HCT116 (cell line): Measurements from ENCODE around the gene STK39. TPM values are rescaled to one million over a fixed set of nuclear protein-coding genes. Genes with fewer than 3 reads are reported as not detected.

ENCODE experiments used
- ATAC-seq: fragments of 200-7000 bp; cut with Tn5 transposase; 2 replicates; pipeline ENCODE4 v1.9.1; 2020; ENCODE audit warnings: mild to moderate bottlenecking, moderate library complexity
- BruUV-seq: library from RNA; stranded (reverse); fragments of 400-500 nt; replicated peaks from 2 replicates; lab custom pipeline; 2021; lab: Mats Ljungman, UMichigan
- CTCF ChIA-PET: fragments of 300-600 bp; sonication (Branson Sonifier 250); formaldehyde crosslinking; loops from one replicate; lab custom pipeline; 2021; ENCODE audit warnings: antibody characterized with exemption; lab: Charles Lee
- POLR2A ChIA-PET: fragments of 300-600, 350-600 bp; sonication (Branson Sonifier 250); formaldehyde crosslinking; loops from one replicate; lab custom pipeline; 2021; ENCODE audit warnings: antibody characterized with exemption; lab: Charles Lee
- RAD21 ChIA-PET, 2 experiments: fragments of 300-600 bp; sonication (Branson Sonifier 250); formaldehyde crosslinking; loops; one replicate each; lab custom pipeline; 2023; ENCODE audit warnings: low total read pairs in 2 of 2; ENCODE audit not compliant: uncharacterized antibody in 2 of 2, unreplicated experiment in 2 of 2, low non-redundant PET in 1 of 2; lab: Charles Lee
- DNase-seq: peaks from one replicate; pipeline ENCODE4 v3.0.0-alpha.2; 2010; ENCODE audit warnings: low read depth, low spot score
- H2AFZ ChIP-seq: fragments of 200-600 bp; shearing (Covaris generic), sonication (generic); 2 replicates; pipeline ENCODE4 v1.6.1; 2017; ENCODE audit warnings: low read depth, mixed run types, mixed read lengths, antibody characterized with exemption, low read length; ENCODE audit not compliant: poor library complexity, severe bottlenecking
- H3K27ac ChIP-seq: 2 replicates; pipeline ENCODE4 v1.5.1; 2012; ENCODE audit warnings: low read depth, low read length
- H3K27me3 ChIP-seq: fragments of 200-600 bp; sonication (generic); 2 replicates; pipeline ENCODE4 v1.6.1; 2016; ENCODE audit warnings: mixed run types, low read length, mixed read lengths; ENCODE audit not compliant: insufficient read depth
- H3K36me3 ChIP-seq, 2 experiments: fragments of 200-500 bp in 1 of 2; fragments of 200-600 bp in 1 of 2; sonication (Bioruptor generic) in 1 of 2; sonication (generic) in 1 of 2; 2 replicates each; pipeline versions ENCODE4 v1.5.1 to v1.6.1; 2014 to 2016; ENCODE audit warnings: low read length in 2 of 2, inconsistent platforms in 1 of 2, mixed read lengths in 1 of 2, mixed run types in 1 of 2; ENCODE audit not compliant: insufficient read depth in 2 of 2, control insufficient read depth in 1 of 2
- H3K4me1 ChIP-seq, 2 experiments: fragments of 200-600 bp in 1 of 2; sonication (generic) in 1 of 2; 2 replicates each; pipeline versions ENCODE4 v1.5.1 to v1.6.1; 2012 to 2017; ENCODE audit warnings: low read length in 2 of 2, inconsistent platforms in 1 of 2, mild to moderate bottlenecking in 1 of 2, mixed read lengths in 1 of 2, mixed run types in 1 of 2, moderate library complexity in 1 of 2; ENCODE audit not compliant: insufficient read depth in 2 of 2, control insufficient read depth in 1 of 2
- H3K4me2 ChIP-seq: fragments of 200-600 bp; sonication (generic); 2 replicates; pipeline ENCODE4 v1.6.1; 2017; ENCODE audit warnings: mixed run types, low read length, mixed read lengths
- H3K4me3 ChIP-seq, 2 experiments: fragments of 200-600 bp in 1 of 2; sonication (generic) in 1 of 2; replicated peaks in 1 of 2; 2 replicates each; pipeline ENCODE4 v1.5.1; 2011 to 2016; ENCODE audit warnings: low read length in 2 of 2, control low read depth in 1 of 2, low read depth in 1 of 2, mild to moderate bottlenecking in 1 of 2, mixed read lengths in 1 of 2, mixed run types in 1 of 2
- H3K79me2 ChIP-seq: fragments of 200-600 bp; sonication (generic); 2 replicates; pipeline ENCODE4 v1.6.1; 2017; ENCODE audit warnings: mild to moderate bottlenecking, mixed run types, low read length, moderate library complexity, mixed read lengths; ENCODE audit not compliant: insufficient read depth
- H3K9ac ChIP-seq: fragments of 200-600 bp; sonication (generic); 2 replicates; pipeline ENCODE4 v1.6.1; 2016; ENCODE audit warnings: low read length, mixed read lengths
- H3K9me2 ChIP-seq: fragments of 200-600 bp; sonication (generic), shearing (Covaris generic); 2 replicates; pipeline ENCODE4 v1.6.1; 2017; ENCODE audit warnings: mixed run types, mild to moderate bottlenecking, moderate library complexity; ENCODE audit not compliant: insufficient read depth
- H3K9me3 ChIP-seq, 2 experiments: fragments of 200-500 bp in 1 of 2; fragments of 200-600 bp in 1 of 2; sonication (Bioruptor generic) in 1 of 2; sonication (generic) in 1 of 2; 2 replicates each; pipeline ENCODE4 v1.6.1; 2014 to 2017; ENCODE audit warnings: low read length in 2 of 2, mixed read lengths in 2 of 2, inconsistent platforms in 1 of 2, low read depth in 1 of 2, mild to moderate bottlenecking in 1 of 2, mixed run types in 1 of 2, moderate library complexity in 1 of 2; ENCODE audit not compliant: control insufficient read depth in 1 of 2, insufficient read depth in 1 of 2
- H4K20me1 ChIP-seq: fragments of 200-600 bp; sonication (generic), shearing (Covaris generic); 2 replicates; pipeline ENCODE4 v1.6.1; 2017; ENCODE audit warnings: mixed run types, mild to moderate bottlenecking, moderate library complexity; ENCODE audit not compliant: insufficient read depth
- CEBPB ChIP-seq: IDR thresholded peaks from 2 replicates; pipeline ENCODE4 v1.6.1; 2012; ENCODE audit warnings: low read depth
- FOSL1 ChIP-seq: IDR thresholded peaks from 2 replicates; pipeline ENCODE4 v1.6.1; 2012; ENCODE audit warnings: low read depth
- RAD21 ChIP-seq: IDR thresholded peaks from 2 replicates; pipeline ENCODE4 v1.6.1; 2012; ENCODE audit warnings: low read depth, mild to moderate bottlenecking
- TCF7L2 ChIP-seq: IDR thresholded peaks from 2 replicates; pipeline ENCODE4 v1.7.0; 2011; ENCODE audit warnings: borderline replicate concordance, inconsistent platforms; ENCODE audit not compliant: insufficient read depth, insufficient read length; ENCODE audit errors: extremely low read depth
- YY1 ChIP-seq: IDR thresholded peaks from 2 replicates; pipeline ENCODE4 v1.6.1; 2011; ENCODE audit warnings: low read length, low read depth, moderate library complexity, mild to moderate bottlenecking; ENCODE audit not compliant: insufficient replicate concordance; ENCODE audit errors: extremely low read depth
- intact Hi-C: fragments of 100-400 bp; cut with micrococcal nuclease; formaldehyde crosslinking; loops from 2 replicates; pipeline ENCODE4 v1.10.0; 2022
- total RNA-seq: library from RNA; stranded (reverse); gene quantifications from one replicate; pipeline ENCODE4 v1.2.1, GENCODE V29; 2021; ENCODE audit not compliant: unreplicated experiment
- TF ChIP-seq, protein P1 (sequence below): IDR thresholded peaks from 2 replicates; pipeline ENCODE4 v1.6.1; 2011; ENCODE audit warnings: mild to moderate bottlenecking, low read length, moderate library complexity; ENCODE audit not compliant: insufficient replicate concordance; ENCODE audit errors: extremely low read depth
- TF ChIP-seq, protein P2 (sequence below), 3 experiments: fragments of 200-600 bp in 1 of 3; sonication (generic) in 1 of 3; IDR thresholded peaks in 2 of 3; conservative IDR thresholded peaks in 1 of 3; 2 replicates each; pipeline ENCODE4 v1.5.1; 2012 to 2017; ENCODE audit warnings: low read depth in 2 of 3, low read length in 2 of 3, antibody characterized with exemption in 1 of 3, borderline replicate concordance in 1 of 3, control low read depth in 1 of 3, mild to moderate bottlenecking in 1 of 3, mixed read lengths in 1 of 3, mixed run types in 1 of 3, moderate library complexity in 1 of 3; ENCODE audit not compliant: insufficient read depth in 1 of 3
- TF ChIP-seq, protein P3 (sequence below): IDR thresholded peaks from 2 replicates; pipeline ENCODE4 v1.6.1; 2012; ENCODE audit warnings: low read depth

The STK39 gene
- total RNA-seq, 1 experiment from 2014 or later = 118 TPM

DNA sequence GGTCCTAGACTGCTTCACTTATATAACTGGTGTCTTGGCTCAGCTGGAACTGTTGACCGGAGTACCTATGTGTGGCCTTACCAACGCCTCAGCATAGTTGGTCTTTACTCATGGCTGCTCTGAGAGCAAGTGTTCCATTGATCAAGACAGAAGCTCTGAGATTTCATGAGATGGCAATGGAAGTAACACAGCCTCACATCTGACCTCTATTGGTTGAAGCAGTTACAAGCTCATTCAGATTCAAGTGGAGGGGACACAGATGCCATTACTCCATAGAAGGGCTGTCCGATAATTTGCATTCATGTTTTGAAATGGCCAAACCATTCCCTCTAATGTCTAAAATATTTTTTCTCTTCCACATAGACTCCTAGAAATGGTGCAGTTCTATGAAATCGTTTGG lies 46.4 kb upstream of the STK39 start:
- Histone ChIP-seq H3K27ac (no peak overlapping the region), H3K9me2 (peaks cover 3% of the 10 kb centered on the region; the same call in 1 of the 2 replicates), H3K9ac (no peak overlapping the region), H3K79me2 (no peaks in the 10 kb centered on the region), H3K4me3 (no peak overlapping the region), H3K4me2 (no peak overlapping the region), H3K36me3 (no peaks in the 10 kb centered on the region), H2AFZ (peak overlapping the region; percentile 77), H3K27me3 (no peaks in the 10 kb centered on the region), H3K4me1 (no peaks in the 10 kb centered on the region), H3K9me3 (no peaks in the 10 kb centered on the region), H4K20me1 (no peaks in the 10 kb centered on the region)
- DNase-seq (no peak), ATAC-seq (peak; percentile 83)
- ChIA-PET POLR2A (no interaction called here), RAD21 (interaction anchor here in 1 of 2 experiments (0.6 kb wide), 1 partner anchor 46 kb away, joined by 3 read pairs; the partner anchor contains the start of gene STK39), CTCF (interaction anchor here (1.2 to 1.5 kb wide), 2 partner anchors 43 to 133 kb away, joined by 4 read pairs; no protein-coding TSS in a partner anchor)
- TF ChIP-seq RAD21 = peak; percentile 39
- TF ChIP-seq, protein P1, sequence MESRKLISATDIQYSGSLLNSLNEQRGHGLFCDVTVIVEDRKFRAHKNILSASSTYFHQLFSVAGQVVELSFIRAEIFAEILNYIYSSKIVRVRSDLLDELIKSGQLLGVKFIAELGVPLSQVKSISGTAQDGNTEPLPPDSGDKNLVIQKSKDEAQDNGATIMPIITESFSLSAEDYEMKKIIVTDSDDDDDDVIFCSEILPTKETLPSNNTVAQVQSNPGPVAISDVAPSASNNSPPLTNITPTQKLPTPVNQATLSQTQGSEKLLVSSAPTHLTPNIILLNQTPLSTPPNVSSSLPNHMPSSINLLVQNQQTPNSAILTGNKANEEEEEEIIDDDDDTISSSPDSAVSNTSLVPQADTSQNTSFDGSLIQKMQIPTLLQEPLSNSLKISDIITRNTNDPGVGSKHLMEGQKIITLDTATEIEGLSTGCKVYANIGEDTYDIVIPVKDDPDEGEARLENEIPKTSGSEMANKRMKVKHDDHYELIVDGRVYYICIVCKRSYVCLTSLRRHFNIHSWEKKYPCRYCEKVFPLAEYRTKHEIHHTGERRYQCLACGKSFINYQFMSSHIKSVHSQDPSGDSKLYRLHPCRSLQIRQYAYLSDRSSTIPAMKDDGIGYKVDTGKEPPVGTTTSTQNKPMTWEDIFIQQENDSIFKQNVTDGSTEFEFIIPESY = no peak
- TF ChIP-seq, protein P2, sequence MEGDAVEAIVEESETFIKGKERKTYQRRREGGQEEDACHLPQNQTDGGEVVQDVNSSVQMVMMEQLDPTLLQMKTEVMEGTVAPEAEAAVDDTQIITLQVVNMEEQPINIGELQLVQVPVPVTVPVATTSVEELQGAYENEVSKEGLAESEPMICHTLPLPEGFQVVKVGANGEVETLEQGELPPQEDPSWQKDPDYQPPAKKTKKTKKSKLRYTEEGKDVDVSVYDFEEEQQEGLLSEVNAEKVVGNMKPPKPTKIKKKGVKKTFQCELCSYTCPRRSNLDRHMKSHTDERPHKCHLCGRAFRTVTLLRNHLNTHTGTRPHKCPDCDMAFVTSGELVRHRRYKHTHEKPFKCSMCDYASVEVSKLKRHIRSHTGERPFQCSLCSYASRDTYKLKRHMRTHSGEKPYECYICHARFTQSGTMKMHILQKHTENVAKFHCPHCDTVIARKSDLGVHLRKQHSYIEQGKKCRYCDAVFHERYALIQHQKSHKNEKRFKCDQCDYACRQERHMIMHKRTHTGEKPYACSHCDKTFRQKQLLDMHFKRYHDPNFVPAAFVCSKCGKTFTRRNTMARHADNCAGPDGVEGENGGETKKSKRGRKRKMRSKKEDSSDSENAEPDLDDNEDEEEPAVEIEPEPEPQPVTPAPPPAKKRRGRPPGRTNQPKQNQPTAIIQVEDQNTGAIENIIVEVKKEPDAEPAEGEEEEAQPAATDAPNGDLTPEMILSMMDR (IDR thresholded peaks at IDR 0.05 in 2 of 3, conservative IDR thresholded peaks at IDR 0.05 in 1 of 3; ENCODE audit: borderline replicate concordance in 1 of 3, insufficient read depth in 1 of 3, low read depth in 2 of 3, low read length in 2 of 3) = peak in 2 of 3 experiments; percentile 4 to 13; a peak in 1 of 6 replicates
- no TSS peak for BruUV-seq
- intact Hi-C loops = no loop called here

DNA sequence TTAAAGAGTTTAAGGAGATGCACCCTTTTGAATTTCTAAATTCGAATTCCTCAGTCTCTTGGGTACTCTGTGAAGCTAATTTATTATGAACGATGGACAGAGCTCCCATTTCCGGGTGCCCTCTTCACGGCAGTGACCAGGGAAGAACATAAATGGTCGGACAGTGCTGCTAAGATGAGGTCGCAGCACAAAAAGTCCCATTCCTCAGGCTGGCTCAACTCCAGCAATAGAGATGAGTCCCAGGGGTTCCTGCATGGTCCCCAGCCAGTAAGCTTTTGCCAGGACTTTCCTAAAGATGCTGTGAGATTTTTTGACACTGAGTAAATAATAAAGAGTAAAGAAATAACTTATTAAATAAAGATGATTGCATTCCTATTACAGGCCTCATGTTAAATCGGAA lies 43.0 kb upstream of the STK39 start:
- H3K79me2 ChIP-seq = no peaks in the 10 kb centered on the region
- ChIA-PET CTCF (no interaction called here), POLR2A (no interaction called here), RAD21 (interaction anchor here in 1 of 2 experiments (0.8 kb wide), 1 partner anchor 135 kb away, joined by 4 read pairs; no protein-coding TSS in a partner anchor)
- H3K9ac ChIP-seq = no peak overlapping the region
- no TSS peak for BruUV-seq
- H4K20me1 ChIP-seq = no peaks in the 10 kb centered on the region
- H3K4me2 ChIP-seq = no peak overlapping the region
- peaks cover 3% of the 10 kb centered on the region; the same call in 1 of the 2 replicates for H3K9me2 ChIP-seq
- DNase-seq = no peak
- intact Hi-C loops = no loop called here
- no peak overlapping the region for H3K4me3 ChIP-seq
- no peaks in the 10 kb centered on the region for H3K27me3 ChIP-seq
- H3K27ac ChIP-seq = no peak overlapping the region
- no peaks in the 10 kb centered on the region for H3K4me1 ChIP-seq
- ATAC-seq = no peak
- no peaks in the 10 kb centered on the region for H3K9me3 ChIP-seq
- H3K36me3 ChIP-seq = no peaks in the 10 kb centered on the region
- no peak overlapping the region for H2AFZ ChIP-seq
- TF ChIP-seq CEBPB (no peak), YY1 (no peak), TCF7L2 (no peak), FOSL1 (no peak)
- TF ChIP-seq, protein P3, sequence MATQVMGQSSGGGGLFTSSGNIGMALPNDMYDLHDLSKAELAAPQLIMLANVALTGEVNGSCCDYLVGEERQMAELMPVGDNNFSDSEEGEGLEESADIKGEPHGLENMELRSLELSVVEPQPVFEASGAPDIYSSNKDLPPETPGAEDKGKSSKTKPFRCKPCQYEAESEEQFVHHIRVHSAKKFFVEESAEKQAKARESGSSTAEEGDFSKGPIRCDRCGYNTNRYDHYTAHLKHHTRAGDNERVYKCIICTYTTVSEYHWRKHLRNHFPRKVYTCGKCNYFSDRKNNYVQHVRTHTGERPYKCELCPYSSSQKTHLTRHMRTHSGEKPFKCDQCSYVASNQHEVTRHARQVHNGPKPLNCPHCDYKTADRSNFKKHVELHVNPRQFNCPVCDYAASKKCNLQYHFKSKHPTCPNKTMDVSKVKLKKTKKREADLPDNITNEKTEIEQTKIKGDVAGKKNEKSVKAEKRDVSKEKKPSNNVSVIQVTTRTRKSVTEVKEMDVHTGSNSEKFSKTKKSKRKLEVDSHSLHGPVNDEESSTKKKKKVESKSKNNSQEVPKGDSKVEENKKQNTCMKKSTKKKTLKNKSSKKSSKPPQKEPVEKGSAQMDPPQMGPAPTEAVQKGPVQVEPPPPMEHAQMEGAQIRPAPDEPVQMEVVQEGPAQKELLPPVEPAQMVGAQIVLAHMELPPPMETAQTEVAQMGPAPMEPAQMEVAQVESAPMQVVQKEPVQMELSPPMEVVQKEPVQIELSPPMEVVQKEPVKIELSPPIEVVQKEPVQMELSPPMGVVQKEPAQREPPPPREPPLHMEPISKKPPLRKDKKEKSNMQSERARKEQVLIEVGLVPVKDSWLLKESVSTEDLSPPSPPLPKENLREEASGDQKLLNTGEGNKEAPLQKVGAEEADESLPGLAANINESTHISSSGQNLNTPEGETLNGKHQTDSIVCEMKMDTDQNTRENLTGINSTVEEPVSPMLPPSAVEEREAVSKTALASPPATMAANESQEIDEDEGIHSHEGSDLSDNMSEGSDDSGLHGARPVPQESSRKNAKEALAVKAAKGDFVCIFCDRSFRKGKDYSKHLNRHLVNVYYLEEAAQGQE = no peak
